GM18868 (cell line): Measurements from ENCODE around the gene ZNF827.

Experiments used
- ATAC-seq: cut with Tn5 transposase; IDR thresholded peaks from one replicate; pipeline ENCODE4 v1.9.1; 2021; ENCODE audit warnings: mild to moderate bottlenecking, moderate library complexity; ENCODE audit not compliant: unreplicated experiment

Gene ZNF827

GRCh38 chr4:145935253-145936141 is 3.1 kb downstream of the ZNF827 start:
- ATAC-seq = no peak

- ATAC-seq = no peak
Measured at GRCh38 chr4:145934434-145935047, 4.1 kb downstream of the ZNF827 start.

GRCh38 chr4:145933134-145933533 is 5.5 kb downstream of the ZNF827 start:
- ATAC-seq = no peak

GRCh38 chr4:145931403-145931802 is 7.2 kb downstream of the ZNF827 start:
- ATAC-seq = no peak

GRCh38 chr4:145930592-145930991 is 8.0 kb downstream of the ZNF827 start:
- no peak for ATAC-seq

- peak; percentile 49 for ATAC-seq
Measured at GRCh38 chr4:145929415-145930178, 9.0 kb downstream of the ZNF827 start.

- no peak for ATAC-seq
Measured at GRCh38 chr4:145928748-145929147, 9.9 kb downstream of the ZNF827 start.

GRCh38 chr4:145927030-145927429 is 11.6 kb downstream of the ZNF827 start:
- no peak for ATAC-seq

GRCh38 chr4:145921231-145921630 is 17.4 kb downstream of the ZNF827 start:
- ATAC-seq = no peak

GRCh38 chr4:145920205-145920604 is 18.4 kb downstream of the ZNF827 start:
- ATAC-seq = no peak

- no peak for ATAC-seq
Measured at GRCh38 chr4:145912376-145912775, 26.2 kb downstream of the ZNF827 start.

GRCh38 chr4:145909773-145910172 is 28.9 kb downstream of the ZNF827 start:
- ATAC-seq = no peak

- ATAC-seq = peak; percentile 42
Measured at GRCh38 chr4:145909281-145909715, 29.3 kb downstream of the ZNF827 start.

- no peak for ATAC-seq
Measured at GRCh38 chr4:145907812-145908211, 30.8 kb downstream of the ZNF827 start.

- ATAC-seq = no peak
Measured at GRCh38 chr4:145907390-145907789, 31.2 kb downstream of the ZNF827 start.

GRCh38 chr4:145904413-145905177 is 34.0 kb downstream of the ZNF827 start:
- ATAC-seq = no peak

GRCh38 chr4:145902522-145902921 is 36.1 kb downstream of the ZNF827 start:
- ATAC-seq = no peak

GRCh38 chr4:145899886-145900460 is 38.6 kb downstream of the ZNF827 start:
- ATAC-seq = no peak

- no peak for ATAC-seq
Measured at GRCh38 chr4:145898926-145899531, 39.6 kb downstream of the ZNF827 start.

- no peak for ATAC-seq
Measured at GRCh38 chr4:145898466-145898865, 40.2 kb downstream of the ZNF827 start.
